PC-9 (cell line): Measurements from ENCODE around the gene TAB3.
A peak's percentile ranks its signal among the peaks of the same experiment; 100 is the strongest.

Source experiments
- EZH2 ChIP-seq: fragments of 200-600 bp; sonication (generic); IDR thresholded peaks from 2 replicates; pipeline ENCODE4 v1.8.0; 2017; ENCODE audit warnings: antibody characterized with exemption, low read depth
- TF ChIP-seq, protein P1 (sequence below): fragments of 200-600 bp; sonication (generic); conservative IDR thresholded peaks from 2 replicates; pipeline ENCODE4 v1.6.1; 2017; ENCODE audit warnings: mixed run types, antibody characterized with exemption, mild to moderate bottlenecking, moderate library complexity

DNA sequence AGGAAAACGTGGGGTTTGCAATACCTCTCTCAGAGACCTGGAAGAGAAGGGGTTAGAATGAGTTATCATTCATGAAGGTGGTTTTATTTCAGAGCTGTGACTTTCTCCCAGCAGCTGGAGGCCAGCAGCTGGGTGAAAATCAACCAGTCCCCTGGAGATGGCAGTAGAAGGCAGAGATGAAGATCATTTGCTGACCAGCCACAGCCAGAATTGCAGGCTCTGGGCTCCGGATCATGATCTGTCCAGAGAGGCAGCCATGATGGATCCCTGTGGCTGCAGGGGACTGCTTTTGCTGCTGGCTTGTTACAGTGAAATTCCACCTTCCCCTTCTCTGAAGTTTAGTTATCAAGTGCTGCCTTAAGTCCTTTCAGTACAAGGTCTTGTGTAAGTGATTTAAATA is 46.9 kb upstream of the TAB3 start:
- TF ChIP-seq, protein P1, sequence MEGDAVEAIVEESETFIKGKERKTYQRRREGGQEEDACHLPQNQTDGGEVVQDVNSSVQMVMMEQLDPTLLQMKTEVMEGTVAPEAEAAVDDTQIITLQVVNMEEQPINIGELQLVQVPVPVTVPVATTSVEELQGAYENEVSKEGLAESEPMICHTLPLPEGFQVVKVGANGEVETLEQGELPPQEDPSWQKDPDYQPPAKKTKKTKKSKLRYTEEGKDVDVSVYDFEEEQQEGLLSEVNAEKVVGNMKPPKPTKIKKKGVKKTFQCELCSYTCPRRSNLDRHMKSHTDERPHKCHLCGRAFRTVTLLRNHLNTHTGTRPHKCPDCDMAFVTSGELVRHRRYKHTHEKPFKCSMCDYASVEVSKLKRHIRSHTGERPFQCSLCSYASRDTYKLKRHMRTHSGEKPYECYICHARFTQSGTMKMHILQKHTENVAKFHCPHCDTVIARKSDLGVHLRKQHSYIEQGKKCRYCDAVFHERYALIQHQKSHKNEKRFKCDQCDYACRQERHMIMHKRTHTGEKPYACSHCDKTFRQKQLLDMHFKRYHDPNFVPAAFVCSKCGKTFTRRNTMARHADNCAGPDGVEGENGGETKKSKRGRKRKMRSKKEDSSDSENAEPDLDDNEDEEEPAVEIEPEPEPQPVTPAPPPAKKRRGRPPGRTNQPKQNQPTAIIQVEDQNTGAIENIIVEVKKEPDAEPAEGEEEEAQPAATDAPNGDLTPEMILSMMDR: 0 out of 2 replicates have a peak, but pooled peaks have one; percentile 34
- no peak for TF ChIP-seq EZH2
